PC-9 (cell line): Measurements from ENCODE around the gene TTC32. TPM values are rescaled to one million over a fixed set of nuclear protein-coding genes. Genes with fewer than 3 reads are reported as not detected.

Source experiments
- Bru-seq: library from RNA; stranded (reverse); fragments of 400-500 nt; gene quantifications from one replicate; lab custom pipeline; 2021; lab: Mats Ljungman, UMichigan
- BruChase-seq, 2 experiments: library from RNA; stranded (reverse); fragments of 400-500 nt; gene quantifications; one replicate each; lab custom pipeline; 2021; lab: Mats Ljungman, UMichigan
- BruUV-seq: library from RNA; stranded (reverse); fragments of 400-500 nt; replicated peaks from 2 replicates; lab custom pipeline; 2021; lab: Mats Ljungman, UMichigan
- CTCF ChIA-PET: fragments of 300-600 bp; sonication (Branson Sonifier 250); formaldehyde crosslinking; loops from one replicate; lab custom pipeline; 2022; ENCODE audit warnings: antibody characterized with exemption; lab: Charles Lee
- POLR2A ChIA-PET: fragments of 300-600 bp; sonication (Branson Sonifier 250); formaldehyde crosslinking; loops from one replicate; lab custom pipeline; 2022; ENCODE audit warnings: antibody characterized with exemption; ENCODE audit not compliant: unreplicated experiment; lab: Charles Lee
- DNase-seq, 2 experiments: peaks; one replicate each; pipeline versions ENCODE4 v3.0.0 to v3.0.0-alpha.2; 2015 to 2022; ENCODE audit warnings: mixed read lengths in 1 of 2
- H2AFZ ChIP-seq: fragments of 200-600 bp; sonication (generic); 2 replicates; pipeline ENCODE4 v1.8.1; 2017; ENCODE audit warnings: antibody characterized with exemption
- H3F3A ChIP-seq: fragments of 200-600 bp; sonication (generic); 2 replicates; pipeline ENCODE4 v1.8.1; 2017; ENCODE audit warnings: antibody characterized with exemption, mild to moderate bottlenecking, low read depth; ENCODE audit not compliant: insufficient read depth
- H3K27ac ChIP-seq: fragments of 200-600 bp; sonication (generic); 2 replicates; pipeline ENCODE4 v1.6.1; 2016; ENCODE audit warnings: mixed run types
- H3K27me3 ChIP-seq: fragments of 200-600 bp; sonication (generic); 2 replicates; pipeline ENCODE4 v1.6.1; 2016; ENCODE audit warnings: low read depth, mixed run types; ENCODE audit not compliant: insufficient read depth
- H3K36me3 ChIP-seq: fragments of 200-600 bp; sonication (generic); 2 replicates; pipeline ENCODE4 v1.6.1; 2016; ENCODE audit warnings: low read depth, mixed run types
- H3K4me1 ChIP-seq: fragments of 200-600 bp; sonication (generic); replicated peaks from 2 replicates; pipeline ENCODE4 v1.6.1; 2016; ENCODE audit warnings: mixed run types; ENCODE audit not compliant: insufficient read depth
- H3K4me2 ChIP-seq: fragments of 200-600 bp; sonication (generic); 2 replicates; pipeline ENCODE4 v1.6.1; 2017; ENCODE audit warnings: mixed run types
- H3K4me3 ChIP-seq: fragments of 200-600 bp; sonication (generic); 2 replicates; pipeline ENCODE4 v1.6.1; 2016; ENCODE audit warnings: mixed run types
- H3K79me2 ChIP-seq: fragments of 200-600 bp; sonication (generic); 2 replicates; pipeline ENCODE4 v1.6.1; 2017; ENCODE audit warnings: low read depth, mixed run types
- H3K9me2 ChIP-seq: fragments of 200-600 bp; sonication (generic); 2 replicates; pipeline ENCODE4 v1.8.1; 2017; ENCODE audit warnings: mild to moderate bottlenecking; ENCODE audit not compliant: insufficient read depth
- H3K9me3 ChIP-seq: fragments of 200-600 bp; sonication (generic); 2 replicates; pipeline ENCODE4 v1.8.1; 2016; ENCODE audit warnings: low read depth; ENCODE audit not compliant: insufficient read depth
- H4K20me1 ChIP-seq: fragments of 200-600 bp; sonication (generic); 2 replicates; pipeline ENCODE4 v1.8.1; 2017; ENCODE audit not compliant: insufficient read depth
- CTCF ChIP-seq: fragments of 200-600 bp; sonication (generic); conservative IDR thresholded peaks from 2 replicates; pipeline ENCODE4 v1.6.1; 2017; ENCODE audit warnings: mixed run types, antibody characterized with exemption, mild to moderate bottlenecking, moderate library complexity
- EZH2 ChIP-seq: fragments of 200-600 bp; sonication (generic); IDR thresholded peaks from 2 replicates; pipeline ENCODE4 v1.8.0; 2017; ENCODE audit warnings: antibody characterized with exemption, low read depth
- intact Hi-C: fragments of 100-400 bp; cut with micrococcal nuclease; formaldehyde crosslinking; loops from one replicate; pipeline ENCODE4 v1.10.0; 2022; ENCODE audit not compliant: unreplicated experiment
- long read RNA-seq: library from polyadenylated mRNA; stranded (forward); transcript quantifications from one replicate; pipeline ENCODE4 v2.0.0, GENCODE V29; 2022
- total RNA-seq: library from RNA; stranded (reverse); gene quantifications from 2 replicates; pipeline ENCODE4 v1.2.3, GENCODE V29; 2021

TTC32 gene
- total RNA-seq (27.9 and 36.2 TPM in 2 replicates), Bru-seq, nascent RNA (percentile 90 among the genes with signal in this experiment), BruChase-seq, experiment 1, labeled RNA remaining after a 2-hour chase (percentile 97 among the genes with signal in this experiment), BruChase-seq, experiment 2, labeled RNA remaining after a 6-hour chase (percentile 81 among the genes with signal in this experiment)
- long read RNA-seq, transcript TTC32-201 (3 exons, 822 nt): major isoform, 6 of 38 reads
- long read RNA-seq, partial matches to known transcripts: 0 of 38 reads
- long read RNA-seq, other reads (novel, unspliced or antisense): 30 of 38 reads

- Histone ChIP-seq H3K9me3 (no peaks in the 10 kb centered on the region), H4K20me1 (no peaks in the 10 kb centered on the region), H3K36me3 (0 out of 2 replicates have a peak, but pooled peaks cover 10% of the 10 kb centered on the region), H3K27ac (peak within 1 kb of the TSS; percentile 88), H3K27me3 (no peaks in the 10 kb centered on the region), H3F3A (peaks cover 8% of the 10 kb centered on the region), H3K79me2 (peaks cover 49% of the 10 kb centered on the region), H3K4me1 (peaks cover 41% of the 10 kb centered on the region), H3K4me2 (peak within 1 kb of the TSS; percentile 88), H3K9me2 (no peaks in the 10 kb centered on the region), H3K4me3 (peak within 1 kb of the TSS; percentile 74), H2AFZ (peak within 1 kb of the TSS; percentile 88)
- intact Hi-C loops: loop anchor here (1.0 to 5.0 kb wide), 2 partner anchors 32 to 56 kb away; no protein-coding TSS in a partner anchor
- no TSS peak for BruUV-seq
- ChIA-PET POLR2A (interaction anchor here (0.5 to 0.6 kb wide), 2 partner anchors 446 to 910 kb away, joined by 3 to 13 read pairs; no protein-coding TSS in a partner anchor), CTCF (no interaction called here)
- DNase-seq: peak; percentile 84 to 91
- TF ChIP-seq EZH2: no peak
- TF ChIP-seq CTCF: no peak
Observed at GRCh38 chr2:19901442-19902215, at the start of gene TTC32. Gene TTC32 (minus strand): TSS chr2:19901983. CDS start chr2:19901854, 129 bp downstream.

GRCh38 chr2:19949071-19949470 is 47.3 kb upstream of the TTC32 start:
- H3K36me3 ChIP-seq: 0 out of 2 replicates have a peak, but pooled peaks cover 3% of the 10 kb centered on the region

More at GRCh38 chr2:19949071-19949470, 47.3 kb upstream of the TTC32 start:
- Histone ChIP-seq H4K20me1 (no peaks in the 10 kb centered on the region; the same call in 1 of the 2 replicates), H3K4me3 (no peak overlapping the region), H3K9me2 (no peaks in the 10 kb centered on the region), H3K27ac (no peak overlapping the region), H3K4me1 (0 out of 2 replicates have a peak, but pooled peaks cover 3% of the 10 kb centered on the region), H3K27me3 (no peaks in the 10 kb centered on the region), H3K9me3 (no peaks in the 10 kb centered on the region), H3F3A (no peaks in the 10 kb centered on the region), H3K4me2 (no peak overlapping the region), H3K79me2 (no peaks in the 10 kb centered on the region), H2AFZ (no peak overlapping the region)
- no TSS peak for BruUV-seq
- no peak for DNase-seq
- ChIA-PET POLR2A (no interaction called here), CTCF (no interaction called here)
- intact Hi-C loops: no loop called here
- no peak for TF ChIP-seq CTCF
- no peak for TF ChIP-seq EZH2
